Activated T-helper 1 cell treated with anti-CD3 and anti-CD28 coated beads, Interleukin-12 subunit alpha, Interleukin-12 subunit beta, Interleukin-2, Interleukin-4 antibody, amounts not matched to agents 30 ng/mL and 10 ng/mL and 1 ng/mL, durations not matched to agents 14 hours and 24 hours and 36 hours (primary cell): Measurements from ENCODE around the gene CARMIL3. TPM values are rescaled to one million over a fixed set of nuclear protein-coding genes. Genes with fewer than 3 reads are reported as not detected.

Source experiments
- DNase-seq: peaks from one replicate; pipeline ENCODE4 v3.0.0; 2021; ENCODE audit warnings: low spot score
- H3K27ac Mint-ChIP-seq: one replicate; pipeline ENCODE4 v1.8.0; 2021; ENCODE audit warnings: mild to moderate bottlenecking, mixed read lengths
- H3K27me3 Mint-ChIP-seq: one replicate; pipeline ENCODE4 v1.8.0; 2022; ENCODE audit warnings: mild to moderate bottlenecking, moderate library complexity, mixed read lengths; ENCODE audit not compliant: insufficient read depth
- H3K36me3 Mint-ChIP-seq: one replicate; pipeline ENCODE4 v1.8.0; 2021; ENCODE audit warnings: low read depth, mixed read lengths
- H3K4me1 Mint-ChIP-seq: one replicate; pipeline ENCODE4 v1.8.0; 2021; ENCODE audit warnings: low read depth, mixed read lengths
- H3K4me3 Mint-ChIP-seq: one replicate; pipeline ENCODE4 v1.8.0; 2021; ENCODE audit warnings: mild to moderate bottlenecking, moderate library complexity, mixed read lengths
- H3K9me3 Mint-ChIP-seq: one replicate; pipeline ENCODE4 v1.8.0; 2021; ENCODE audit warnings: mixed read lengths
- intact Hi-C: fragments of 100-400 bp; cut with micrococcal nuclease; formaldehyde crosslinking; loops from one replicate; pipeline ENCODE4 v1.15.1; 2024
- total RNA-seq: library from RNA; stranded (reverse); gene quantifications from 2 replicates; pipeline ENCODE4 v1.2.3, GENCODE V29; 2022

The CARMIL3 gene
- total RNA-seq, 1 donor from 2014 or later, result 3.4 TPM

DNA sequence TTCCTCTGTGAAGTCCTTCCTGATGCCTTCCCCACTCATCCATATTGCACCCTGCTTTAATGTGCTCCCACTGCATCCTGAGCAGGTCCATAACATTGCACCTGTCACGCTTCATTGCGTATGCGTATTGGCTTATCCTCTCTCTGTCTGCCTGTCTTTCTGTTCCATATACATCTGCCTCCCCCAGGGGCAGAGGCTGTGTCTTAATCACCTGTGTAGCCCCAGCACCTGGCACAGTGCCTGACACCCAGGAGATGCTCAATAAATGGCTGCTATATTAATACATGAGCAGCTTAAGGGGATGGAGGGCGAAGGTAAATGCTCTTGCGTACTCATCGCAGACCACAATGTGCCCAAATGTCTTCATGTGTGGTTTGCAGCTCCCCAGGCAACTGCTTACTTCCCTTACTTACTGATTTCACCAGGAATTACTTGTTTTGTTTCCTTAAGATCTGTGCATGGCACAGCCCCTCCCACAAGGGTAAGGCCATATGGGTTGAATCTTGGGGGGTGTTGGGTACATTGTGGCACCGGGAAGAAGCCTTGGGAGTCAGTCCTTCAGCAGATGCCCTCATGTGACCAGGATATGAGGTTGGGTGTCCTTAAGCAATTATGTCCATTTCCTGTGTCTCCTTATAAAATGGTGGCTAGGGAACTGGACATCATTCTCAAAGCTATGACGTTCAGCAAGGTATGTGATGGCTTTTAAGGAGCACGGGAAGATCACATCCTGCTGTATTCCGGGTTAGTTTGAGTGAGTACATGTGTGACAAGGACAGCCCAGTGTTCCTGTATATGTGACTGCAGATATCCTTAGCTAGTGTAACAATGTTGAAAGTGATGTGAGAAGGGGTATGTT is 18.7 kb downstream of the CARMIL3 start:
- no peak overlapping the region for H3K4me3 Mint-ChIP-seq
- intact Hi-C loops, result loop anchor here (1.0 kb wide), 1 partner anchor 17 kb away; no protein-coding TSS in a partner anchor

DNA sequence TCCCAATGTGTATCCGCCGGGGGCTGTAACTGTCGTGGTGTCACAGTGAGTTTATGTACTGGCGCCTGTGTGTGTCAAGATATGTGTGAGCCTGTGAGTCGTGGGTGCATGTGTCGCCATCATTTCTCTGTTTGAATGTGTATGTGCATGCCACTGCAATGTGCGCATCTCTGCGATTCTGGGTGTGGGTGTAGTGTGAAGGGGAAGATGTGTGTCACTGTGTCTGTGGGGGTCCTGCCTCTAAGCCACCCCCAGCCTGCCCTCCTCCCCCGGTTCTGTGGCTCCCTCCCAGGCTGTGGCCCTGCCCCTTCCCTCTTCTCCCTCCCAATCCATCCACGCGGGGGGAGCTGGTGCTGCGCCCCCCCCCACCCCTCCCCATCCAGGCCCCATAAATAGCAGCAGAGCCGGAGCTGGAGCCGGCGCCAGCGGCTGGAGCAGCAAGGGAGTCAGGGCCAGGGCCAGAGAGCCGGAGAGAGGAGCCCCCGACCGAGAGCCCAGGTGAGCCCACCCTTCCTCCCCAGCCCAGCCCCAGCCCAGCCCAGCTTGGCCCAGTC is 19.4 kb downstream of the CARMIL3 start, which contains the start of gene CPNE6:
Gene CPNE6, plus strand, starts transcription at position 419 of the 554 bp plus-strand sequence. CDS start 1,375 bp downstream, outside the sequence.
- Mint-ChIP-seq H3K4me3 (no peak within 1 kb of the TSS), H3K9me3 (no peaks in the 10 kb centered on the region), H3K27me3 (peaks cover 8% of the 10 kb centered on the region), H3K36me3 (no peaks in the 10 kb centered on the region), H3K27ac (peak within 1 kb of the TSS; percentile 62), H3K4me1 (peaks cover 21% of the 10 kb centered on the region)
- no peak for DNase-seq
- intact Hi-C loops, result loop anchor here (1.0 kb wide), 1 partner anchor 18 kb away; no protein-coding TSS in a partner anchor

More for the DNA sequence above, 18.7 kb downstream of the CARMIL3 start:
- DNase-seq, result no peak
- Mint-ChIP-seq H3K36me3 (no peaks in the 10 kb centered on the region), H3K9me3 (no peaks in the 10 kb centered on the region), H3K27ac (peak overlapping the region; percentile 62), H3K27me3 (peaks cover 8% of the 10 kb centered on the region), H3K4me1 (peaks cover 17% of the 10 kb centered on the region)

DNA sequence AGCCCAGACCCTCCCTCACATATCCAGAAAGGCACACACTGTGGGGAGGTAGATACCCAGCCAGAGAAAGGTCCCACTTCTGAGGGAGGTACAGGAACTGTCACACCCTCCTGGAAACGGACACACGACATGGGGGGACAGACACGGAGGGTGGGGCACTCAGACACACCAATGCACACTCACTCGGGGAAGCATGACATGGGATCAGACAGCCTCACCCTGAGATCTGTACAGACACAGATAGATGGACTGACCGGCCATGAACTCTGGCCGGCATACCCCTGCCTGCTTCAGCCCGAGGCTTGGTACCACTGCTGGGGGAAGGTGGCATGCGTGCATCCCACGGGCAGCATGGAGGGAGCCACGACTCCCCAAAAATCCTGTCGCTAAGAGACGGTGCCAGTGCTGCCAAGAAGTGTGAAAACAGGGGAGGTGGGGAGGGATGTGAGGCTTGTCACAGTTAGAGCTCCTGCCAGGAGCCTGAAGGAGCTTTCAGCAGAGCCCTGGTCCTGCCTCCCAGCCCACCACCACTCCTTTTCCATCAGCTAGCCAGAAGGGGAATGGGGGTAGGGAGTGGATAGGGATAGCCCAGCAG is 20.1 kb downstream of the CARMIL3 start:
- intact Hi-C loops, result loop anchor here (1.0 kb wide), 1 partner anchor 19 kb away; no protein-coding TSS in a partner anchor
- Mint-ChIP-seq H3K27ac (no peak overlapping the region), H3K9me3 (no peaks in the 10 kb centered on the region), H3K4me3 (no peak overlapping the region), H3K27me3 (peaks cover 8% of the 10 kb centered on the region), H3K4me1 (peaks cover 21% of the 10 kb centered on the region), H3K36me3 (no peaks in the 10 kb centered on the region)
- DNase-seq, result no peak

DNA sequence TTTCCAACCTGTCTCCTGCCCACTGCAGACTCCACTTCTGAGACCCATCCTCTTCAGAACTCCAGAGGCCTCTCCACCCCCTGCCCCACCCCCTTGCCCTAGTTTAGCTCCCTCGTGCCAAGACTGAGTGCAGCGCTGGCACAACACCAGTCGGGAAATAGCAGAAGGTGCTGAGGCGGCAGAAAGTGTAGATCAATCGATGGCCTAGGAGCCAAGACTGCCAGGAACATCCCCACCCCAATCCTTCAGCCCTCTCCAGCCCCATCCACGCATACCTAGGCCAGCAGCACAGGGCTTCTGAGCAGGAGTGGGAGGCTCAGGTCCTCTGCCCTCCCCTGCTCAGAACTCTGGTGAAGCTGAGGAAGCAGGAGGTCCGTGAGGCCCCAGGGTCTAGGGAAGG is 20.6 kb downstream of the CARMIL3 start:
- Mint-ChIP-seq H3K27ac (no peak overlapping the region), H3K36me3 (no peaks in the 10 kb centered on the region), H3K4me3 (no peak overlapping the region), H3K9me3 (no peaks in the 10 kb centered on the region), H3K4me1 (peaks cover 21% of the 10 kb centered on the region), H3K27me3 (peaks cover 8% of the 10 kb centered on the region)
- no peak for DNase-seq
- intact Hi-C loops, result no loop called here

DNA sequence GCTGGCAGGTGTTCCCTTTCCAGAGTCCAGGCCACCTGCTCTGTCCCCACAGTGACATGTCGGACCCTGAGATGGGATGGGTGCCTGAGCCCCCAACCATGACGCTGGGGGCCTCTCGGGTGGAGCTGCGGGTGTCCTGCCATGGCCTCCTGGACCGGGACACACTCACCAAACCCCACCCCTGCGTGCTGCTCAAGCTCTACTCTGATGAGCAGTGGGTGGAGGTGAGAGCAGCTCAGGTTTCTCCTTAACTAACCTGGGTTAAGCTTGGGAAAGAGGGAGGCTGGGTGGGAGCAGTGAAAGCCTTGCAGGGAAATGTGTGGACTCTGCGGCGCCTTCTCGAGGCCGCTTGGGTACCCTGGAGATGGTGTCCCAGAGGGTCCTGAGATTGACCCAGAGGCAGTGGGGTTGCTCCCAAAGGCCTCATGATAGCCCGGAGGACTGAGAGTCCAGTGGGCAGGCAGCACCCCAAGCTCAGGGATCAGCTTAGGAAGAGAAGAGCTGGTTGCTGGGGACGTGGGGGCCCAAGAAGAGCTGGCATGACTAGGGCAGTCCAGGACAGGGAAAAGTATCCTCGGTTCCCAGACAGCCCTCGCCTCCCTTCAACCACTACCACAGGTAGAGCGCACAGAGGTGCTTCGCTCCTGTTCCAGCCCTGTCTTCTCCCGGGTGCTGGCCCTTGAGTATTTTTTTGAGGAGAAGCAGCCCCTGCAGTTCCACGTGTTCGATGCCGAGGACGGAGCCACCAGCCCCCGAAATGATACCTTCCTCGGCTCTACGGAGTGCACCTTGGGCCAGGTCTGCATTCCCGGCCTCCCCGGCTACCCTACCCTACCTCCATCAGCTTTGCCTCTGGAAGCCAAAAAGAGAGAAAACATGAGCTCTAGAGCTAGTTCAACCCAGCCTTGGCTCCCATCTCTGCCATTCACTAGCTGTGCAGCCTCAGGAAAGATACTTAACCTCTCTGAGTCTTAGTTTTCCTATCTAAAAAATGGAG is 21.4 kb downstream of the CARMIL3 start:
- intact Hi-C loops, result no loop called here
- H3K27ac Mint-ChIP-seq, result no peak overlapping the region
- H3K4me1 Mint-ChIP-seq, result peaks cover 21% of the 10 kb centered on the region
- DNase-seq, result no peak
- H3K27me3 Mint-ChIP-seq, result peaks cover 8% of the 10 kb centered on the region
- H3K9me3 Mint-ChIP-seq, result no peaks in the 10 kb centered on the region
- H3K4me3 Mint-ChIP-seq, result no peak overlapping the region
- no peaks in the 10 kb centered on the region for H3K36me3 Mint-ChIP-seq

DNA sequence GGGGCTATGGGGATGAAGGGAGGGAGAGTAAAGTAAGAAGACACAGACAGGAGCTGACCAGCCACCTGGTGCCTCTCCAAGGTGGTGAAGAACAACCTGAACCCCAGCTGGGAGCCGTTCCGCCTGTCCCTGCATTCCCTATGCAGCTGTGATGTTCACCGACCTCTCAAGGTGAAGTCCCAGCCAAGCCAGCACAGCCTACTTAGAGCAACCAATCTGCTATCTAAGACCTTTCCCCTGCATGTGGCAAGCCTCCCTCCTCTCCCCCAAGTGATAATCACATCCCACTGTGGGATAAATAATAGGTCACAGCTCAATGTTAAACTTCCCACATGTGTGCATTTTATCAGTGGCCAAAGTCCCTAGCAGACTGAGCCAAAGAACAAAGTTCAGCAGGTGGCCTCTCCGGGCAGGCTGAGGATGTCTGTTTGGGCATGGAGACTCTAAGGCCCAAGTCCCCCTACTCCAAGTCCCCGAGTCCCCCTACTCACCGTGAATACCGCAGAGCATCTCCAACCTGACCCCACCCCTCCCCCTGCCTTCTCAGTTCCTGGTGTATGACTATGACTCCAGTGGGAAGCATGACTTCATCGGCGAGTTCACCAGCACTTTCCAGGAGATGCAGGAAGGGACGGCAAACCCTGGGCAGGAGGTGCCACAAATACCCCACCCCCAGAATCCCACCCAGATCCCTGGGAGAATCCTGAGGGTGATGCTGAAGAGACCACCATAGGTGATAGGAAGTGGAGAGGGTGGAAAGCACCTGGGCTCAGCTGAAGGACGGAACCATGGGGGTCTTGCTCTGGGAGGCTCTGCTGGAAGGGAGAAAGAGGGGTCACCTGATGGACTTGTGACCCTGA is 23.0 kb downstream of the CARMIL3 start:
- Mint-ChIP-seq H3K4me3 (no peak overlapping the region), H3K27ac (no peak overlapping the region), H3K27me3 (peaks cover 8% of the 10 kb centered on the region), H3K36me3 (no peaks in the 10 kb centered on the region), H3K4me1 (peaks cover 21% of the 10 kb centered on the region), H3K9me3 (no peaks in the 10 kb centered on the region)
- intact Hi-C loops, result no loop called here
- DNase-seq, result no peak

DNA sequence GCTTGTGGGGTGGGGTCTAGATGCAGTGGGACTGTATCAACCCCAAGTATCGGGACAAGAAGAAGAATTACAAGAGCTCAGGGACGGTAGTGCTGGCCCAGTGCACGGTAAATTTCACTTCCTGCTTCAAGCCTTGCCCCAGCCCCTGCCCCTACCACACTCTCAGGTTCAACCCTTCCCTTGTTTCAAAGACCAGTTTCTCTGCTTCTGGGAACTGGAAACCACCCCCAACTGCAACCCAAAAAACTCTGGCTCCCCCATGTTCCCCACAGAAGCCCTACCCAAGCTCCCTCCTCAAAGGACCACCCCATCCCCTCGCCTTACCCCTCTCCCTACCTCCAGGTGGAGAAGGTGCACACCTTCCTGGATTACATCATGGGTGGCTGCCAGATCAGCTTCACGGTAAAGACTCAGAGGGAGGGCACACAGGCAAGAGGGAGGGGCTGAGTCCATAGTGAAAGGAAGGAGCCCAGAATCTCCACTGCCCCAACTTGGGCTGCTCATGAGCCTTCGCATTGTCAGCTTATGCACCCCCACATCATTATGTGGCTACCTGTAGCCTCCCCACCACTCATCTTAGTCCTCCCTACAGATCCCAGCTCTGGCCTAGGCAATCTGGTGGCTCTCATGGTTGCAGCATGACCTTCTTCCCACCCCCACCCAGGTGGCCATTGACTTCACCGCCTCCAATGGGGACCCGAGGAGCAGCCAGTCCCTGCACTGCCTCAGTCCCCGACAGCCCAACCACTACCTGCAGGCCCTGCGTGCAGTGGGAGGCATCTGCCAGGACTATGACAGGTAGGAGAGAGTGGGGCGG is 23.9 kb downstream of the CARMIL3 start:
- Mint-ChIP-seq H3K9me3 (no peaks in the 10 kb centered on the region), H3K4me3 (no peak overlapping the region)

DNA sequence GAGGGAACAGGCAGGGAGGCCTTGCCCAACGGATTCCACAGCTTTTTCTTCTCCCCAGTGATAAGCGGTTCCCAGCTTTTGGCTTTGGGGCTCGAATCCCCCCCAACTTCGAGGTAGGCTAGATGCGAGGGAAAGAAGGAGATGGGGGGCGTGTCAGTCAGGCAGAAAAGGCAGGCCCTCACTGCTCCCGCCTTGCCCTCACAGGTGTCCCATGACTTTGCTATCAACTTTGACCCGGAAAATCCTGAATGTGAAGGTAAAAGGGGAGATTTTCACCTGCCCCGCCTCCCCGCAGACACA is 24.4 kb downstream of the CARMIL3 start:
- peaks cover 4% of the 10 kb centered on the region for H3K27me3 Mint-ChIP-seq
- no peak overlapping the region for H3K27ac Mint-ChIP-seq
- no peaks in the 10 kb centered on the region for H3K9me3 Mint-ChIP-seq
- DNase-seq, result no peak
- H3K36me3 Mint-ChIP-seq, result no peaks in the 10 kb centered on the region
- H3K4me3 Mint-ChIP-seq, result no peak overlapping the region
- intact Hi-C loops, result no loop called here
- peaks cover 19% of the 10 kb centered on the region for H3K4me1 Mint-ChIP-seq

More for the DNA sequence above, 23.9 kb downstream of the CARMIL3 start:
- DNase-seq, result no peak
- H3K4me1 Mint-ChIP-seq, result peaks cover 22% of the 10 kb centered on the region
- no peaks in the 10 kb centered on the region for H3K36me3 Mint-ChIP-seq
- intact Hi-C loops, result no loop called here
- peaks cover 4% of the 10 kb centered on the region for H3K27me3 Mint-ChIP-seq
- H3K27ac Mint-ChIP-seq, result no peak overlapping the region

DNA sequence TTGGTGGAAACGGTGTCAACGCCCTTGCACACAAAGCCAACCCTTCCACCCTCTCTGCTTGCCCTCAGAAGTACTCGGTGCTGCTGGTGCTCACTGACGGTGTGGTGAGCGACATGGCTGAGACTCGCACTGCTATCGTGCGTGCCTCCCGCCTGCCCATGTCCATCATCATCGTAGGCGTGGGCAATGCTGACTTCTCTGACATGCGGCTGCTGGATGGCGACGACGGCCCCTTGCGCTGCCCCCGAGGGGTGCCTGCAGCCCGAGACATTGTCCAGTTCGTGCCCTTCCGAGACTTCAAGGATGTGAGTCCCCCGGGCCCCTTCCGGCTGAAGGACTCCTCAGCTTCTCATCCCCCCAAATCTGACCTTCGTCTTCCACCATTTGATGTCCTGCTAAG is 25.3 kb downstream of the CARMIL3 start:
- Mint-ChIP-seq H3K36me3 (no peaks in the 10 kb centered on the region), H3K4me1 (peaks cover 23% of the 10 kb centered on the region), H3K27me3 (peaks cover 7% of the 10 kb centered on the region), H3K9me3 (no peaks in the 10 kb centered on the region), H3K27ac (no peak overlapping the region), H3K4me3 (no peak overlapping the region)
- intact Hi-C loops, result no loop called here
- no peak for DNase-seq

DNA sequence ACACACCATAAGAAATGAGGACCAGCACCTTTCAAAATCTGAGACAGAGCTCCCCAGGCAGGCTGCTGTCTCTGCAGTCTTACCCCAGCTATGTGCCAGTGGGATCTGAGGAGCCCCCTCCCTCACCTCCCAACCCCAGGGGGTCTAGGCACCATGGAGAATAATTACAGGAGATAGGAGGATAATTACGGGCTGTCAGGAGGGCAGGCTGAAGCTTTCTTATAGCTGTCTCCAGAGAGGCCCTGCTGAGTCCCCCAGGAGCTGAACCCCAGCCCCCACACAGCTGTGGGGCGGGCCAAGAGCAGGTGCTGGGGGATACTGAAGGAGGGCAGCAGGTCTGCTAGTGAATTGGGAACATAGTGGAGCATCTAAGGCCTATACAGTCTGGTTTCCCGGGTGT is 26.3 kb downstream of the CARMIL3 start:
- no peak for DNase-seq
- no peaks in the 10 kb centered on the region for H3K36me3 Mint-ChIP-seq
- H3K4me3 Mint-ChIP-seq, result no peak overlapping the region
- intact Hi-C loops, result no loop called here
- peaks cover 26% of the 10 kb centered on the region for H3K4me1 Mint-ChIP-seq
- H3K9me3 Mint-ChIP-seq, result no peaks in the 10 kb centered on the region
- peaks cover 11% of the 10 kb centered on the region for H3K27me3 Mint-ChIP-seq
- H3K27ac Mint-ChIP-seq, result no peak overlapping the region

DNA sequence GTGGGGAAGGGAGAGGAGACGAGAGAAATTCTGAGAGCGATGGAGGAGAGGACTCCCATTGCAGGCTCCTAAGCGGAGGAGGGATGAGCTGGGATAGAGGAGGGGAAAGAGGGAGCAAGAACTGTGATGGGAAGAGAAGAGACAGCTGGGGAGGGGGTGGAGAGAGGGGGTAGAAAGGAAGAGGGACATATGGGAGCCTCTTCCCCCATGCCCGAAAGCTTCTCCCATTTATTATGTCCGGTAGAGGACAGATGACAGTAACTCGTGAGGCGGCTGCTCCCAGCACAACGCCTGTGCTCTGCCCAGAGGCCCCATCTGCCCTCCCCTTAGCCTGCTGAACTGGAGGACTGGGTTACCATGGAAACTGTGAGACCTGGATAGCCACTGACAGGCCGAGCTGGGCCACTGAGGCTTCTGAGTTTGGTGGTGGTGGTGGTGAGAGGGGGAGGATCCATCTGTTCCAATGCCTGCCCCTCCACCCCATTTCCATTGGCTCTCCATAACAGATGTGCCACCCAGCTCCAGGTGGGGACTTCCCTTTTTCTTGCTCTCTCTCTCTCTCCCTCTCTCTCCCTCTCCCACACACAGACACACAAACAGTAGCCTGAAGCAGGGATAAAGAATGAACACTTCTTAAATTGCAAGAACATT is 27.8 kb downstream of the CARMIL3 start:
- no peak for DNase-seq
- H3K4me1 Mint-ChIP-seq, result peaks cover 26% of the 10 kb centered on the region
- H3K36me3 Mint-ChIP-seq, result no peaks in the 10 kb centered on the region
- intact Hi-C loops, result loop anchor here (2.0 kb wide), 1 partner anchor 67 kb away; the partner anchor contains the start of genes PSME2 and RNF31
- no peak overlapping the region for H3K4me3 Mint-ChIP-seq
- H3K27me3 Mint-ChIP-seq, result peaks cover 11% of the 10 kb centered on the region
- no peaks in the 10 kb centered on the region for H3K9me3 Mint-ChIP-seq
- no peak overlapping the region for H3K27ac Mint-ChIP-seq
